Mucosa of gallbladder (tissue), 1 donor: ENCODE results near the gene ZNF862. TPM values are rescaled to one million over a fixed set of nuclear protein-coding genes. Genes with fewer than 3 reads are reported as not detected.

Experiments used
- DNase-seq: peaks from one replicate; pipeline ENCODE4 v3.0.0-alpha.2; 2020; ENCODE audit warnings: low spot score
- total RNA-seq: library from RNA; stranded (reverse); gene quantifications from one replicate; pipeline ENCODE4 v1.2.1, GENCODE V29; 2021
- donor health status: DM: no; HTN: no; CAD: no.

ZNF862 gene
- 31.3 TPM for total RNA-seq

DNA sequence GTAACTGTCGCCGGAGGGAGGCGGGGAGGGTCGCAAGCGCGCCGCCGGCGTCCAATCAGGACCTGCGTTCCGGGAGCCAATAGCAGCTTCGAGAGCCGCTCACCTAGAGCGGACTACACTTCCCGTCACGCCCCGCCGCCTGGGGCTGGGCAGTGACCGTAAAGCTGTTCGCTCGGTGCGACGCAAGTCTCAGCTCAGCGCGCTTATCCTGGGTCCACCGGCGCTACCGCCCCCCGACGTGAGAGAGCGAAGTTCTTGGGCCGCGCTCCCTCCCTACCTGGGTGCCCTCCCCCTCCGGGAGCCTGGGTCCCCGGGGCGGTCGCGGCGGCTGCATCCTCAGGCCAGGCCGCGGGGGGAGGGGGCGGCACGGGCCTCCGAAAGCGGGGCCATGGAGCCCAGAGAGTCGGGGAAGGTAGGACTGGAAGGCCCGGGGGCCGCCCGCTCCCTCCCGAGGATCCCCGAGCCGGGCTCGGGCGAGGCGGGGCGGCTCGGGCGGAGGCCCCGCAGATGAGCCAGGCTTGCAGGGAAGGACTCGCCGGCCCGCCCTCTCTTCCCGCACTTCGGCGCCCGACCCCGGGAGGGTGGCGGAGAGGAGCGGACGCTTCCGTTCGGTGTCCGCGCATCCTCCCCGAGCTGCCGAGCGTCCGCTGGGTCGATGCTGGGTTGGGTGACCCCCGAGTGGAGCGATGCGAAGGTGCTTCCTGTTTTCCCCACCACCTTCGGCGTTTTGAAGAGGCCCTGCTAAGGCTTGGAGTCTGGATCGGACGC, at the start of gene ZNF862:
TSS of gene ZNF862 (plus strand) at position 152 of the 768 bp plus-strand sequence. CDS start at position 389, 237 bp downstream.
- DNase-seq, result peak; percentile 99

DNA sequence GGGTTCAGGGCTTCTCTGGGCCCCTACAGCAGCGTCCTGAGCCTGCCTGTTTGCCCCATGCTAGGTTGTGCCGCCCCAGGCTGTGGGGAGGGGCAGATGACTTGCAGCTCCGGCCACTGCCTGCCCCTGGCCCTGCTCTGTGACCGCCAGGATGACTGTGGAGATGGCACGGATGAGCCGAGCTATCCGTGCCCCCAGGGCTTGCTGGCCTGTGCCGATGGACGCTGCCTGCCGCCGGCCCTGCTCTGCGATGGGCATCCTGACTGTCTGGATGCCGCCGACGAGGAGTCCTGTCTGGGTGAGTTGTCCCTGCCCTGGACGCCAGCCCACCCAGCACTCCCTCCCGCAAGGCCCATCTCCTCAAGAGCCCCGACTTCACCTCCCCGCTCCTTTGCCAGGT, 49.1 kb upstream of the ZNF862 start:
- DNase-seq, result no peak

DNA sequence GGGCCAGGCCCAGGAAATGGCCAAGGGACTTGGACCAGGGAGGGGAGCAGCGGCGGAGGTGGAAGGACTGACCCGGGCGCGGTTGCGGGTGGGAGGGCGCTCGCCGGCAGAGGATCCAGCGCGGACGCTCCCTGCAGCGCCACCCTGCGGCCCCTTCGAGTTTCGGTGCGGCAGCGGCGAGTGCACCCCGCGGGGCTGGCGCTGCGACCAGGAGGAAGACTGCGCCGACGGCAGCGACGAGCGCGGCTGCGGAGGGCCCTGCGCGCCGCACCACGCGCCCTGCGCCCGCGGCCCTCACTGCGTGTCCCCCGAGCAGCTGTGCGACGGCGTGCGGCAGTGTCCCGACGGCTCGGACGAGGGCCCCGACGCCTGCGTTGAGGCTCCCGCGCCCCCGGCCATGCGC, 48.0 kb upstream of the ZNF862 start:
- DNase-seq, result peak; percentile 17

DNA sequence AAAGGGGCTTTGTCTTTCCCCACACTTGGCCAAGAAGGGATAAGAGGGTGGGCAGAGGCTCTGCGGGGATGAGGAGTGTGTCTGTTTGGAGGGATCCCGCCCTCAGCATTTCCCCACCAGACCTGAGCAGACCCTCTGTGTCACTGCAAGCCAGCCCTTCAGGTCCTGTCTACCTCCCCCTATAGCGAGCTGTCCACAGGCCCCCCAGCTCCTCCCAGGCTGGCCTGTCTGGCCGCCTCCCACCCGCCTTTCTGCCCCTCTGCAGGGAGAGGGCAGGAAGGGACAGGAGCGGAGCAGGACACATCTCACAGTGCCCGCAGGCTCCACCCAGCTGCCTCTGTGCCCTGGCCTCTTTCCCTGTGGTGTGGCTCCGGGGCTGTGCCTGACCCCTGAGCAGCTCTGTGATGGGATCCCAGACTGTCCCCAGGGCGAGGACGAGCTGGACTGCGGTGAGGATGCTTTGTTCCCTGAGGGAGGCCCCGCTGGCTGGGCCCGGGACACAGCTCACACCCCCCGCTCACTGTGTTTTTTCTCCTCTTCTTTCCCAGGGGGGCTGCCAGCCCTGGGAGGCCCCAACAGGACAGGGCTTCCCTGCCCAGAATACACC, 47.3 kb upstream of the ZNF862 start:
- DNase-seq, result no peak

DNA sequence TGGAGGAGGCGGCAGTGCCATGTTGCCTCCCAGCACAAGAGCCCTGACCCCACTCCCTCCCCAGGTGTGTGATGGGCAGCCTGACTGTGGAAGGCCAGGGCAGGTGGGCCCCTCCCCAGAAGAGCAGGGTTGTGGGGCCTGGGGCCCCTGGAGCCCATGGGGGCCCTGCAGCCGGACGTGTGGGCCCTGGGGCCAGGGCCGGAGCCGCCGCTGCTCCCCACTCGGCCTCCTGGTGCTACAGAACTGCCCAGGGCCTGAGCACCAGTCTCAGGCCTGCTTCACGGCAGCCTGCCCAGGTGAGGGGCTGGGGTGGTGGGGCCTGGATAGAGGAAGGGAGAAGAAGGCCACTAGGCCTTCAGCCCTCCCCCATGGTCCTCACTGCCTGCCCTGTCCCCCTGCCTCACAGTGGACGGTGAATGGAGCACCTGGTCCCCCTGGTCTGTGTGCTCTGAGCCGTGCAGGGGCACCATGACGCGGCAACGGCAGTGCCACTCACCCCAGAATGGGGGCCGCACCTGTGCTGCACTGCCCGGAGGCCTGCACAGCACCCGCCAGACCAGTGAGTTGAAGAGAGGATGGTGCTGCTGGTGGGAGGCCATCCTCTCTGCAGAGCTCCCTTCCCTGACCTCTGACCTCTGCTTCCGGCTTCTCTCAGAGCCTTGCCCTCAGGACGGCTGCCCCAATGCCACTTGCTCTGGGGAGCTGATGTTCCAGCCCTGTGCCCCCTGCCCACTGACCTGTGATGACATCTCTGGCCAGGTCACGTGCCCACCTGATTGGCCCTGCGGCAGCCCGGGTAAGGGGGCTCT, 46.6 kb upstream of the ZNF862 start:
- no peak for DNase-seq

DNA sequence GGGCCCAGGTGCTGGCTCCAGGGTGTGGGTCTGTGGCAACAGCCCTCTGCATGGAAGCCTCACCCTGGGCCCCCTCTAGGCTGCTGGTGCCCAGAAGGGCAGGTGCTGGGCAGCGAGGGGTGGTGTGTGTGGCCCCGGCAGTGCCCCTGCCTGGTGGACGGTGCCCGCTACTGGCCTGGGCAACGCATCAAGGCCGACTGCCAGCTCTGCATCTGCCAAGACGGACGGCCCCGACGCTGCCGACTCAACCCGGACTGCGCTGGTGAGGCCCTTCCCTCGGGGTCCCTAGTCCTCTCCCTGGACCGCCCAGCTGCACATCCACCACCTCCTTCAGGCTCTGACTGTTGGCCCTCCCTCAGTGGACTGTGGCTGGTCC, 46.0 kb upstream of the ZNF862 start:
- DNase-seq, result no peak

DNA sequence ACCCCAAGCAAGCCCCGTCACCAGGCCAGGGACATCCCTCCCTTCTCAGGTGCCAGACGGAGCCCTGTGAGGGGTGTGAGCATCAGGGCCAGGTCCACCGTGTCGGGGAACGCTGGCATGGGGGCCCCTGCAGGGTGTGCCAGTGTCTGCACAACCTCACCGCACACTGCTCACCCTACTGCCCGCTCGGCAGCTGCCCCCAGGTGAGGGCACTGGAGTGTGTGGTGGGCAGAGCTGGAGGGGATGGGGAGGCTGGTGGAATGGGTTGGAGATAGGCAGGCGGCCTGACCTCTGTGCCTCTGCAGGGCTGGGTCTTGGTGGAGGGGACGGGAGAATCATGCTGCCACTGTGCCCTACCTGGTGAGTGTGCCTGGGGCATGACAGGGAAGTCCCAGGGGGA, 44.9 kb upstream of the ZNF862 start:
- no peak for DNase-seq

DNA sequence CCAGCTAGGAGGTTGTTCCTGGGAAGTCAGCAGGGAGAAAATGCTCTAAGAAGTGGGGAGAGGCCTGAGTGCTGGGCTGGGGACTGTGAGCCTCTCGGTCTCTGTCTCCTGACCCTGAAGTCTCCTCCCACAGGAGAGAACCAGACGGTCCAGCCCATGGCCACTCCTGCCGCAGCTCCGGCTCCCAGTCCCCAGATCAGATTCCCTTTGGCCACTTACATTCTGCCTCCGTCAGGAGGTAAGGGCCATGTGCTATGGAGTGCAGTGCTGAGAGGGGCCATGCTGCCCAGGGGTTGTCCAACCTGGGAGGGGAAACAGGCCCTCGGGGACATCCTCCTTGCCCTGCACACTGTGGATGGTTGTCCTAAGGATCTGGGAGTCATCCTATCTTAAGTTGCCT, 43.5 kb upstream of the ZNF862 start:
- no peak for DNase-seq

DNA sequence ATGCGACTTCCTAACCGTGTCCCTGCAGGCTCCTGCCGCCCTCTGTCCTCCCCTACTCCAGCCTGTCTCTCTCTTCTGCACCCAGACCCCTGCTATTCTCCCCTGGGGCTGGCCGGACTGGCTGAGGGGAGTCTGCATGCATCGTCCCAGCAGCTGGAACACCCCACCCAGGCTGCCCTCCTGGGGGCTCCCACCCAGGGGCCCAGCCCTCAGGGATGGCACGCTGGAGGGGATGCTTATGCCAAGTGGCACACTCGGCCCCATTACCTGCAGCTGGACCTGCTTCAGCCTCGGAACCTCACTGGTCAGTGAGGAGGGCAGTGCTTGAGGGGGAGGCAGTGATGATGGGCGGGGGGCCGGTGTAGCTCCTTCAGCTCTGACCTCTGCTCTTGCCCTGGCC, 43.0 kb upstream of the ZNF862 start:
- DNase-seq, result no peak

DNA sequence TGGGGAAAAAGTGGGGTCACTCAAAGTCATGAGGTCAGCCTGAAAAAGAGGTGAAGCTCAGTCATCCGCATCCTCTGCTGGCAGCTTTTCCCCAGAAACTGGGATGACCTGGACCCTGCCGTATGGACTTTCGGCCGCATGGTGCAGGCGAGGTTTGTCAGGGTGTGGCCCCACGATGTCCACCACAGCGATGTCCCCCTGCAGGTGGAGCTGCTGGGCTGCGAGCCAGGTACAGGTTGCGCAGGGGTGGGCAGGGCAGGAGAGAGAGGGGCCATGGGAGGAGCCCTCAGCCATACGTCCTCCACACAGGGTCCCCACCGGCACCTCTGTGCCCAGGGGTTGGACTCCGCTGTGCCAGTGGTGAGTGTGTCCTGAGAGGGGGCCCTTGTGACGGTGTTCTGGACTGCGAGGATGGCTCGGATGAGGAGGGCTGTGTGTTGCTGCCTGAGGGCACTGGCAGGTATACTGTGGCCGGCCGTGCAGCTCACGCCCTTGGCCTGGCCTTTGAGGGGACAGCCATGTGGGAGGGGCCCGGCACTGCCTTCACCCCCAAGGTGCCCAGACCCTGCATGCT, 41.8 kb upstream of the ZNF862 start:
- DNase-seq, result no peak

DNA sequence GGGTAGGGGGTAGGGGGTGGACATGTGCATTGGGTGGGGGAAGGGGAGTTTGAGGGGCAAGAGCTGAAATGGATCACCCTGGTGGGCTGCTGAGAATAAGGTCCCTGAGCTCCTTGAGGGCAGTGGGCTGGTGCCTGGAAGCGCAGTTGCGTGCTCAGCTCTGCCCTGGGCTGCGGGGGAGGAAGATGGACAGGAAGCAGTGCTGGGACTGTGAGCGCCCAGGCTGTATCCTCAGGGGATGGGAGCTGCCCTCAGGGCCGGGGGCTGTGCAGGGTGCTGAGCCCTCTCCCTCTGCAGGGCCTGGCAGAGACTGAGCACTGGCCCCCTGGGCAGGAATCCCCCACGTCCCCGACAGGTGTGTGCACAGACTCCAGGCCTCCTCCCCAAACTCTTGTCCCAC, 40.4 kb upstream of the ZNF862 start:
- DNase-seq, result no peak

DNA sequence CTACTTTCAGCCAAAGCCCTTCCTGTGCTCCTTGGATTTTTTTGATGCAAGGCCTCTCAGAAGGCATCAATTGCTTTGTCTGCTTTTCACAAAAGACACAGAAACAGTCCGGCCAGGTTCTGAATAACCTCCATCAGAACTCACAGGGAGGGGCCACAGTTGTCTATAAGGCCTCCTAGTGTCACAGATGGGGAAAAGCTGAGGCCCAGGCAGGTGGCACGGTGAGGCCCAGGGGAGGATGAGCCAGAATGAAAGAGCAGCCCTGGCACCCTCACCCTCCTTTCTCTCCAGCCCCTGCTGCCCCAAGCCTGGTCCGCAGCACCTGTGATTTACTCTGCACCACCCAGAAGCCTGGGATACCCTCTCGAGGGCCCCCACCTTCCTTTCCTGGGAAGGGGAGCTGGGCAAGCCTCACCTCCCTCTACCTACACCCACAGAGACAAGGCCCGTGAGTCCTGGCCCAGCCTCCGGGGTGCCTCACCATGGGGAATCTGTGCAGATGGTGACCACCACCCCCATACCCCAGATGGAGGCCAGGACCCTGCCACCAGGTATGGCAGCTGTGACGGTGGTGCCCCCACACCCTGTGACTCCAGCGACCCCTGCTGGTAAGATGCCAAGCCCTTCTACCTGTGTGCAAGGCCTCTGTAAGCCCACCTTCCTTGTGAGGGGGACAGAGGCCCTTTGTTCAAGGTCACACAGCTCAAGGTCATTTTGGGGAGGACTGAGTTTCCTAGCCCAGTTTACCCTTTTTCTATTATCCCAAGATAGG, 38.6 kb upstream of the ZNF862 start:
- DNase-seq, result peak; percentile 27

DNA sequence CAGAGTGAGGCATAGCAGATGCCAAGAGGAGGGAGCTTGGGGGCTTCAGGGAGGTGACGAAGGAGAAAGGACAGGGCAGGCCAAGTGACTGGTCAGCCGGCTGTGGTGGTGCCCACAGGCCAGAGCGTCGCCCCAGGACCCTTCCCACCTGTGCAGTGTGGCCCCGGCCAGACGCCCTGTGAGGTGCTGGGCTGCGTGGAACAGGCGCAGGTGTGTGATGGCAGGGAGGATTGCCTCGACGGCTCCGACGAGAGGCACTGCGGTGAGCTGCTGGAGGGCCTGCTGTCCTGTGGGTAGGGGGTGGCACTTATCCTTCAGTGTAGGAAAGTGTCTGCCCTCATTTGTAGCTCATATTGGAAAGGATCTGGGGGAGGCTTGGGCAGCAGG, 38.0 kb upstream of the ZNF862 start:
- no peak for DNase-seq

DNA sequence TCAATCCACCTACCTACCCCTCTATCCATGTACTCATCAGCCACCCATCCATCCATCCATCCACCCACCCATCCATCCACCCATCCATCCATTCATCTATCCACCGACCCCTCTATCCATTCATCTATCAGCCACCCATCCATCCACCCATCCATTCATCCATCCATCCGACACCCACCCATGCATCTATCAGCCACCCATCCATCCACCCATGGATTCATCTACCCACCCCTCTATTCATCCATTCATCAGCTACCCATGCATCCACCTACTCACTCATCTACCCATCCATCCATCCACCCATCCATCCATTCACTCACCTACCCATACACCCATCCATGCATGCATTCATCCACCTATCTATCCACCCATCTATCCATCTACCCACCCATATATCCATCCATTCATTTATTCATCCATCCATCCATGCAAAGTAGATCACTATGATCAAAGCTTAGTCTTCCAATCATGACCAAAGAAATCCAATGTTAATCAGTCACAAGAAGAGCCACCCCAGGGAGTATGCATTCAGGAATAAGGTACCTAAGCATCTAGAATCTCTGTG, 37.1 kb upstream of the ZNF862 start:
- no peak for DNase-seq

DNA sequence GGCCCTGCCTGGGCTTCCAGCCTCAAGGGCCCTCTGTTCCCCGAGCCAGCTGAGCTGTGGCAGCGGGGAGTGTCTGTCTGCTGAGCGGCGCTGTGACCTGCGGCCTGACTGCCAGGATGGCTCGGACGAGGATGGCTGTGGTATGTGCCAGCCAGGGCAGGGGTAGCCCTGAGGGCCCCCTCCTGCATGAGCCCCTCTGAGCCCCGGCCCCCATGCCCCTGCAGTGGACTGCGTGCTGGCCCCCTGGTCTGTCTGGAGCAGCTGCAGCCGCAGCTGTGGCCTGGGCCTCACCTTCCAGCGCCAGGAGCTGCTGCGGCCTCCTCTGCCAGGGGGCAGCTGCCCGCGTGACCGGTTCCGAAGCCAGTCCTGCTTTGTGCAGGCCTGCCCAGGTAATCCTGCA, 36.4 kb upstream of the ZNF862 start:
- no peak for DNase-seq

DNA sequence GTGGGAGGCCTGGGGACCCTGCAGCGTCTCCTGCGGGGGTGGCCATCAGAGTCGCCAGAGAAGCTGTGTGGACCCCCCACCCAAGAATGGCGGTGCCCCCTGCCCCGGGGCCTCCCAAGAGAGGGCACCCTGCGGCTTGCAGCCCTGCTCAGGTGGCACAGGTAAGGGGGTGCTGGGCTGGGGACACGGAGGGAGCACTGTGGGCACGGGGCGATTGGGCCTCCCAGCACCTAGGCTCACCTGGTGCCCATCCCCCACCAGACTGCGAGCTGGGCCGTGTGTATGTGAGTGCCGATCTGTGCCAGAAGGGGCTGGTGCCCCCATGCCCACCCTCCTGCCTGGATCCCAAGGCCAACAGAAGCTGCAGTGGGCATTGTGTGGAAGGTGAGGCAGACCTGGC, 35.2 kb upstream of the ZNF862 start:
- DNase-seq, result no peak

DNA sequence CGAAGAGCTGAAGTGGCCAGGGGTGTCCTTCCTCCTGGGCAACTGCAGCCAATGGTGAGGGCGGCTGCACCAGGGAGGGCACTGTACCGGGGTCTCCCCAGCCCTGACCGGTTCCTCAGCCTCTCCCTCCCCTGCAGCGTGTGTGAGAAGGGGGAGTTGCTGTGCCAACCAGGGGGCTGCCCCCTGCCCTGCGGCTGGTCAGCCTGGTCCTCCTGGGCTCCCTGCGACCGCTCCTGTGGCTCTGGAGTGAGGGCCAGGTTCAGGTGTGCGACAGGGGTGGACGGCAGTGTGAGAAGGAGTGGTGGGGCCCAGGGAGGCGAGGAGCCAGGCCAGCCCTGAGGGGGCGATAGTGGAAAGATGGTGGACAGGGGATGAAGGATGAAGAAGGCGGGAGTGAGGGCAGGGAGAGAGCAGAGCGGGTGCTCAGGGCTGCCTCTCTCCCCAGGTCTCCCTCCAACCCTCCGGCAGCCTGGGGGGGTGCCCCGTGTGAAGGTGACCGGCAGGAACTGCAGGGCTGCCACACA, 34.6 kb upstream of the ZNF862 start:
- DNase-seq, result no peak

DNA sequence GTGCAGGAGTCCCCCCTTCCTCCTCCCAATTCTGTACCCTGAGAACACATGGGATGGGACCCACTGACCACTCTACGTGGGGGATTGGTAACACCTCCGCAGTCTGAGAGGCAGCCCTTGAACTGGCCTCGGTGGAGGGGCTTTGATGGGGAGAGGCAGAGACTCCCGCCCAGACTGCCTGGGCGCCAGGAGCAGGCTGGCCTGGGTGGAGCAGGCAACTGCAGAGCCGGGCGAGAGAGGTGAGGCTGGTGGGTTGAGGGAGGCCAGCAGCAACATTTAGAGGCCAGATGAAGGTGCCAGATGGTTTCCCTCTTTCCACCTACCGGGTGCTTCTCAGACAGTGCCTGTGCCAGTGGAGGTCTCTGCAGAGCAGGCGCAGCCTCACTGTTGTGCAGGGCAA, 34.1 kb upstream of the ZNF862 start:
- DNase-seq, result no peak

DNA sequence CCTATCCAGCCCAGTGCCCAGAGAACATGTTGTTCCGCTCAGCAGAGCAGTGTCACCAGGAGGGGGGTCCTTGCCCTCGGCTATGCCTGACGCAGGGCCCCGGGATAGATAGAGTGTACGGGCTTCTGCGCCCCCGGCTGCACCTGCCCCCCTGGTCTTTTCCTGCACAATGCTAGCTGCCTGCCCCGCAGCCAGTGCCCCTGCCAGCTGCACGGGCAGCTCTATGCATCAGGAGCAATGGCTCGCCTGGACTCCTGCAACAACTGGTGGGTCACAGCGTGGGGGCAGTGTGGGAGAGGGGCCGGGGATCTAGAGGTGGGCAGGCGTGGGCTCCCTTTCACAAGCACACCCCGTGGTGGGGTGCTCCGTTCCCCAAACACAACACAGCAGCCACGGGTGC, 31.4 kb upstream of the ZNF862 start:
- no peak for DNase-seq

DNA sequence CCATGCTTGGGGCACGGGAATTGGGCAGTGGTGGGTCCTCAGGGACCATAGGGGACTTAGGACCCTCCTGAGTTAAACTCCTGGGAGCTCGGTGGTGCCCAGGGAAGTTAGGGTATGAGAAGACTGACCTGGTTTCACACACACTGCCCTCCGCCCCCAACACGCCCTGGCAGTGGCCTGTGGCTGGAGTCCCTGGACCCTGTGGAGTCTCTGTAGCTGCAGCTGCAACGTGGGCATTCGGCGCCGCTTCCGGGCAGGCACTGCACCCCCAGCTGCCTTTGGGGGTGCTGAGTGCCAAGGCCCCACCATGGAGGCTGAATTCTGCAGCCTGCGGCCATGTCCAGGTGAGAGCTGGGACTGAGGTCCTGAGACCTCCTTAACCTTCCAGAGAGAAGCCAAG, 29.9 kb upstream of the ZNF862 start:
- DNase-seq, result no peak

DNA sequence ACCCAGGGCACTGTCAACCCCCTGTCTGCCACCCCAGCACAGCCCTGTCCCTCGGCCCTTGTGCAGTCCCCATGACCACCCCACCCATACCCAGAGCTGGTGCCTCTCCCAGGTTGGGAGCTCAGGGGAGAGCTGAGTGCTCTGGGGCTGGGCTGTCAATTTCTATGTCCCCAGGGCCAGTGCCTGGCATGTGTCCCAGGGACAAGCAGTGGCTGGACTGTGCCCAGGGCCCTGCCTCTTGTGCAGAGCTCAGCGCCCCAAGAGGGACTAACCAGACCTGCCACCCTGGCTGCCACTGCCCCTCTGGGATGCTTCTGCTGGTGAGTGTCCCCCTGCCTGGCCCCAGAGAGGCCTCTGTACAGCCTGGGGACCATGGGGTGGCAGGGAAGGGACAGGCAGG, 29.0 kb upstream of the ZNF862 start:
- DNase-seq, result no peak
